ENCODE measurements around the gene ESRRA.
"Not testable (repeated sequence)": the region's sequence is repeated elsewhere in the genome, so short reads cannot be mapped to it uniquely, and the experiment has no call there.

- TF ChIP-seq CTCF, POLR2A (IDR thresholded peaks at IDR 0.05): not testable (repeated sequence)
Measured at GRCh38 chr11:64307795-64308194, 2.5 kb downstream of the ESRRA start.
